Tibial nerve (tissue), 4 donors: ENCODE data around the gene CLASP1. TPM values are rescaled to one million over a fixed set of nuclear protein-coding genes. Genes with fewer than 3 reads are reported as not detected.

Source experiments
- DNase-seq, 2 donors: peaks; one replicate each; pipeline ENCODE4 v3.0.0-alpha.2; 2019; ENCODE audit warnings: low spot score in 2 of 2
- H3K27ac ChIP-seq, 4 donors: fragments of 200-600 bp; sonication (generic) in 3 of 4; one replicate each; pipeline ENCODE4 v1.5.1; 2017 to 2019; ENCODE audit warnings: mild to moderate bottlenecking in 1 of 4
- H3K27me3 ChIP-seq, 2 donors: fragments of 200-600 bp; sonication (generic) in 1 of 2; one replicate each; pipeline versions ENCODE4 v1.5.1 to v1.6.0; 2017 to 2019
- H3K36me3 ChIP-seq, 3 donors: fragments of 200-600 bp; sonication (generic); one replicate each; pipeline ENCODE4 v1.5.1; 2018 to 2019
- H3K4me1 ChIP-seq, 4 donors: fragments of 200-600 bp; sonication (generic) in 3 of 4; one replicate each; pipeline ENCODE4 v1.5.1; 2017 to 2019
- H3K4me3 ChIP-seq, 4 donors: fragments of 200-600 bp; sonication (generic) in 3 of 4; one replicate each; pipeline ENCODE4 v1.5.1; 2017 to 2019; ENCODE audit warnings: mild to moderate bottlenecking in 1 of 4, moderate library complexity in 1 of 4
- H3K9me3 ChIP-seq, 4 donors: fragments of 200-600 bp; sonication (generic) in 3 of 4; one replicate each; pipeline ENCODE4 v1.5.1; 2017 to 2019
- CTCF ChIP-seq, 5 experiments: fragments of 200-600 bp in 3 of 5; fragments of 450-650 bp in 2 of 5; sonication (generic) in 3 of 5; IDR thresholded peaks; one replicate each; pipeline ENCODE4 v1.5.1; 2016 to 2019; ENCODE audit warnings: antibody characterized with exemption in 5 of 5, mild to moderate bottlenecking in 3 of 5, moderate library complexity in 2 of 5
- EP300 ChIP-seq, 2 donors: sonication (generic); formaldehyde crosslinking; IDR thresholded peaks; one replicate each; pipeline ENCODE4 v1.6.1; 2017; ENCODE audit warnings: antibody characterized with exemption in 2 of 2, mild to moderate bottlenecking in 1 of 2
- POLR2A ChIP-seq, 2 donors: fragments of 450-650 bp; IDR thresholded peaks; one replicate each; pipeline ENCODE4 v1.6.1; 2017; ENCODE audit warnings: antibody characterized with exemption in 2 of 2, mild to moderate bottlenecking in 2 of 2, moderate library complexity in 2 of 2
- WGBS, 2 donors: methylation state at CpG; one replicate each; pipeline ENCODE4 v1.1.5; 2018; 5-methylcytosine and 5-hydroxymethylcytosine counted together
- total RNA-seq, 4 donors: library from RNA; depleted of rRNA; stranded (reverse); fragments of >200 nt; gene quantifications; one replicate each; pipeline ENCODE4 v1.1.0, GENCODE V29; 2016

Gene CLASP1
- total RNA-seq, 4 donors from 2014 or later = 72.8 to 164 (median 88.6) TPM

GRCh38 chr2:121670181-121670580 is 20.9 kb upstream of the CLASP1 start:
- Histone ChIP-seq H3K27ac (no peak overlapping the region), H3K9me3 (peaks cover 0 to 31% (median 0%) of the 10 kb centered on the region in 4 donors), H3K27me3 (no peaks in the 10 kb centered on the region), H3K4me3 (no peak overlapping the region), H3K4me1 (no peaks in the 10 kb centered on the region), H3K36me3 (no peaks in the 10 kb centered on the region)
- TF ChIP-seq EP300 (IDR thresholded peaks at IDR 0.05) (no peak), CTCF (IDR thresholded peaks at IDR 0.05) (no peak), POLR2A (IDR thresholded peaks at IDR 0.05) (no peak)
- no peak for DNase-seq

- no peak overlapping the region for H3K27ac ChIP-seq
- 89 to 100% methylated on average over 1 of the region's 1 CpG for WGBS, 2 donors
- H3K4me1 ChIP-seq = no peaks in the 10 kb centered on the region
- H3K9me3 ChIP-seq = peaks cover 0 to 9% (median 0%) of the 10 kb centered on the region in 4 donors
- no peaks in the 10 kb centered on the region for H3K27me3 ChIP-seq
- H3K36me3 ChIP-seq = no peaks in the 10 kb centered on the region
- TF ChIP-seq POLR2A (IDR thresholded peaks at IDR 0.05) = no peak
- no peak for TF ChIP-seq CTCF (IDR thresholded peaks at IDR 0.05)
- TF ChIP-seq EP300 (IDR thresholded peaks at IDR 0.05) = no peak
- no peak for DNase-seq
- H3K4me3 ChIP-seq = no peak overlapping the region
Observed at GRCh38 chr2:121667618-121668017, 18.4 kb upstream of the CLASP1 start.

GRCh38 chr2:121666042-121666441 is 16.8 kb upstream of the CLASP1 start:
- no peak for DNase-seq
- 93 to 94% methylated on average over 1 of the region's 1 CpG for WGBS, 2 donors
- Histone ChIP-seq H3K4me1 (no peaks in the 10 kb centered on the region), H3K27me3 (no peaks in the 10 kb centered on the region), H3K9me3 (no peaks in the 10 kb centered on the region), H3K36me3 (no peaks in the 10 kb centered on the region), H3K4me3 (no peak overlapping the region), H3K27ac (no peak overlapping the region)
- TF ChIP-seq CTCF (IDR thresholded peaks at IDR 0.05) = no peak
- TF ChIP-seq POLR2A (IDR thresholded peaks at IDR 0.05) = no peak
- TF ChIP-seq EP300 (IDR thresholded peaks at IDR 0.05) = no peak

GRCh38 chr2:121665504-121665903 is 16.2 kb upstream of the CLASP1 start:
- TF ChIP-seq CTCF (IDR thresholded peaks at IDR 0.05) = no peak
- TF ChIP-seq EP300 (IDR thresholded peaks at IDR 0.05) = no peak
- TF ChIP-seq POLR2A (IDR thresholded peaks at IDR 0.05) = no peak
- no peak overlapping the region for H3K4me3 ChIP-seq
- no peaks in the 10 kb centered on the region for H3K36me3 ChIP-seq
- no peak overlapping the region for H3K27ac ChIP-seq
- no peak for DNase-seq
- 58 to 66% methylated on average over 3 of the region's 3 CpGs for WGBS, 2 donors
- no peaks in the 10 kb centered on the region for H3K27me3 ChIP-seq
- no peaks in the 10 kb centered on the region for H3K4me1 ChIP-seq
- no peaks in the 10 kb centered on the region for H3K9me3 ChIP-seq

GRCh38 chr2:121664713-121665112 is 15.5 kb upstream of the CLASP1 start:
- 77 to 82% methylated on average over 4 of the region's 4 CpGs for WGBS, 2 donors
- no peaks in the 10 kb centered on the region for H3K9me3 ChIP-seq
- no peak overlapping the region for H3K4me3 ChIP-seq
- no peak overlapping the region for H3K27ac ChIP-seq
- H3K4me1 ChIP-seq = no peaks in the 10 kb centered on the region
- DNase-seq = no peak
- H3K36me3 ChIP-seq = peaks cover 0 to 4% (median 0%) of the 10 kb centered on the region in 3 donors
- no peak for TF ChIP-seq EP300 (IDR thresholded peaks at IDR 0.05)
- TF ChIP-seq CTCF (IDR thresholded peaks at IDR 0.05) = no peak
- no peak for TF ChIP-seq POLR2A (IDR thresholded peaks at IDR 0.05)
- no peaks in the 10 kb centered on the region for H3K27me3 ChIP-seq
